GM12878 (cell line): Measurements from ENCODE around the gene TMEM244.

ENCODE experiments used
- CTCF ChIP-seq, 3 experiments: IDR thresholded peaks in 2 of 3; conservative IDR thresholded peaks in 1 of 3; 2 replicates each; pipeline ENCODE4 v1.5.1; 2011; ENCODE audit warnings: low read depth in 3 of 3, low read length in 3 of 3, mild to moderate bottlenecking in 3 of 3, control low read depth in 2 of 3, moderate library complexity in 2 of 3, inconsistent platforms in 1 of 3, mixed read lengths in 1 of 3; ENCODE audit not compliant: control insufficient read depth in 2 of 3, insufficient read depth in 1 of 3; ENCODE audit errors: extremely low read depth in 1 of 3
- SPI1 ChIP-seq: IDR thresholded peaks from 2 replicates; pipeline ENCODE4 v1.6.1; 2011; ENCODE audit warnings: low read depth, mild to moderate bottlenecking, low read length, moderate library complexity, borderline replicate concordance; ENCODE audit not compliant: insufficient read depth
- SRF ChIP-seq, 2 experiments: IDR thresholded peaks; 2 replicates each; pipeline ENCODE4 v1.6.1; 2011; ENCODE audit warnings: low read depth in 2 of 2, low read length in 2 of 2, mild to moderate bottlenecking in 1 of 2, moderate library complexity in 1 of 2
- TCF12 ChIP-seq: IDR thresholded peaks from 2 replicates; pipeline ENCODE4 v1.6.1; 2011; ENCODE audit warnings: low read depth, mild to moderate bottlenecking, low read length
- TF ChIP-seq, protein P1 (sequence below): IDR thresholded peaks from 2 replicates; pipeline ENCODE4 v1.6.1; 2011; ENCODE audit warnings: low read depth, low read length, improper control_type of control experiment, borderline replicate concordance

DNA sequence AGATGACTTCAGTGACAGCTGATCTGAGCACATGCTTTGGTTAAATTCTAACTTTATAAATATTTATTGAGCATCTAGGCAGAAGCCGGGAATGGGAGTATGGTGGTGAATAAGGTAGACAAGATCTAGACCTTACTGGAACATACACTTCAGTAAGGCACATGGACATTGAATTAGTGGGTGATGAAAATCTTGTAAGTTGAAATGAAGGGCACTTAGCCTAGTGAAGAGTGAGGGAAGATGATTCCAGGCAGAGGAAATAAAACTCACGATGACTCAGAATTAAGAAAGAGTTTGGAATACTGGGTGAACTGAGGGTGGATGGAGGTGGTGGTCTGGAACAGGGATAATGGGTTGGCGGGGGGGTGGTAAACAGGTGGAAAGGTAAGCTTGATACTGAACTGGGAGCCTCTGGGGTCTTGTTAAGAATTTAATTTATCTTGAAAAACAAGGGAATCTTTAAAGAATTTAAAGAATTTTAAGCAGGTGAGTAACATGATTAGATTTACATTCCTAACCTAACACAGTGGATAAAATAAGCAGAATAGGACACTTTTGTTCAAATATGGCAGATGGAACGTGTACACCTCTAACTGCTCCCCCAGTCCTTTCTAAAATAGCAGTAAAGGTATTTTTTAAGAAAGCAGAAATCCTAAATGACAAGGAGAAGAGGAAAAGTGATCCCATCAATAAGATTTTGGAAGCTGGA, 75.9 kb downstream of the TMEM244 start:
- no peak for TF ChIP-seq SRF (IDR thresholded peaks at IDR 0.05; ENCODE audit: low read depth in 2 of 2, low read length in 2 of 2)
- TF ChIP-seq, protein P1, sequence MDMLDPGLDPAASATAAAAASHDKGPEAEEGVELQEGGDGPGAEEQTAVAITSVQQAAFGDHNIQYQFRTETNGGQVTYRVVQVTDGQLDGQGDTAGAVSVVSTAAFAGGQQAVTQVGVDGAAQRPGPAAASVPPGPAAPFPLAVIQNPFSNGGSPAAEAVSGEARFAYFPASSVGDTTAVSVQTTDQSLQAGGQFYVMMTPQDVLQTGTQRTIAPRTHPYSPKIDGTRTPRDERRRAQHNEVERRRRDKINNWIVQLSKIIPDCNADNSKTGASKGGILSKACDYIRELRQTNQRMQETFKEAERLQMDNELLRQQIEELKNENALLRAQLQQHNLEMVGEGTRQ = no peak
- no peak for TF ChIP-seq CTCF (IDR thresholded peaks at IDR 0.05 in 2 of 3, conservative IDR thresholded peaks at IDR 0.05 in 1 of 3; ENCODE audit: control insufficient read depth in 2 of 3, extremely low read depth in 1 of 3, insufficient read depth in 1 of 3, low read depth in 3 of 3, low read length in 3 of 3)
- TF ChIP-seq SPI1 = no peak
- TF ChIP-seq TCF12 = no peak
